Measurements from ENCODE around the gene DOCK9. TPM values are rescaled to one million over a fixed set of nuclear protein-coding genes. Genes with fewer than 3 reads are reported as not detected.

The DOCK9 gene
- total and polyA plus RNA-seq, 9 of the 15 experiments (the other 6 are each of a cell fraction or from before 2014, with no cell fraction given): 3.5 to 25.3 (median 16.7) TPM

DNA sequence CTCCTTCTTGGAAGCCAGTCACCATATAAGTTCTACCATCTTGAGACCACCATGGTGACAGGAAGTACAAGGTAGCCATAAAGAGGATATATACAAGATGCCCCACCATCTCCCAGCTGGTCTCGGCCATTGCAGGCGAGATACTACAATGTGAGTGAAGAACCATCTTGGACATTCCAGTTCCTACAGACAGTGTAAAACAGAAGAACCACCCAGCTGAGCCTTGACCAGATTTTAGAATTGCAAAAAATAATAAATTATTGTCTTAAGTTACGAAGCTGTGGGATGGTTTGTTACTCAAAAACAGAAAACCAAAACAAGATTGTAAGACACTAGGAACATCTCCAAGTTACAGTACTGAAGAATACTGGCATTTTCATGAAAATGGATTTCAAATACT lies 43.6 kb downstream of the DOCK9 start:
- no peaks in the 10 kb centered on the region for H4K20me1 ChIP-seq (replicated peaks; ENCODE audit: control insufficient read depth, insufficient read depth, low read length)
- FAIRE-seq: no peak
- H3K4me3 ChIP-seq: no peak overlapping the region
- intact Hi-C loops (cut with micrococcal nuclease) (no loop called here), in situ Hi-C loops (cut with MboI) (no loop called here)
- ChIA-PET POLR2A (interaction anchor here (1.1 kb wide), 1 partner anchor 9 kb away, joined by 3 read pairs; no protein-coding TSS in a partner anchor), CTCF (ENCODE audit: low intra/inter-chr PET ratio) (no interaction called here)
- no peaks in the 10 kb centered on the region for H3K36me3 ChIP-seq (ENCODE audit: control insufficient read depth, insufficient read depth, low read length)
- 95% methylated on average over 3 of the region's 3 CpGs for WGBS (ENCODE audit: insufficient coverage, low coverage, missing lambda C conversion rate)
- no peaks in the 10 kb centered on the region for H3K9me3 ChIP-seq (replicated peaks; ENCODE audit: control insufficient read depth, insufficient read depth, low read depth, low read length)
- no TSS peak for BruUV-seq (replicated peaks)
- TF ChIP-seq FOXP1 (CRISPR knock-in tag; IDR thresholded peaks at IDR 0.05) (no peak), KAT8 (IDR thresholded peaks at IDR 0.05; ENCODE audit: low read depth) (no peak), ZNF175 (CRISPR knock-in tag; IDR thresholded peaks at IDR 0.05; ENCODE audit: low read depth) (no peak), SMAD2 (IDR thresholded peaks at IDR 0.05; ENCODE audit: low read depth, low read length) (no peak), GATAD2B (IDR thresholded peaks at IDR 0.05; ENCODE audit: borderline replicate concordance) (no peak), KDM4B (IDR thresholded peaks at IDR 0.05; ENCODE audit: borderline replicate concordance in 2 of 2, low read depth in 1 of 2) (no peak)
- TF ChIP-seq, protein P1, sequence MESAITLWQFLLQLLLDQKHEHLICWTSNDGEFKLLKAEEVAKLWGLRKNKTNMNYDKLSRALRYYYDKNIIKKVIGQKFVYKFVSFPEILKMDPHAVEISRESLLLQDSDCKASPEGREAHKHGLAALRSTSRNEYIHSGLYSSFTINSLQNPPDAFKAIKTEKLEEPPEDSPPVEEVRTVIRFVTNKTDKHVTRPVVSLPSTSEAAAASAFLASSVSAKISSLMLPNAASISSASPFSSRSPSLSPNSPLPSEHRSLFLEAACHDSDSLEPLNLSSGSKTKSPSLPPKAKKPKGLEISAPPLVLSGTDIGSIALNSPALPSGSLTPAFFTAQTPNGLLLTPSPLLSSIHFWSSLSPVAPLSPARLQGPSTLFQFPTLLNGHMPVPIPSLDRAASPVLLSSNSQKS (CRISPR knock-in tag; IDR thresholded peaks at IDR 0.05): no peak
- no peaks in the 10 kb centered on the region for H3K9me1 ChIP-seq (ENCODE audit: control insufficient read depth, insufficient read depth, low read length)
- DNase-seq (ENCODE audit: extremely low read depth in 1 of 4, low spot score in 3 of 4): no peak
- no peak overlapping the region for H2AFZ ChIP-seq (ENCODE audit: low read depth, low read length)
- ATAC-seq: no peak
- H3K79me2 ChIP-seq (ENCODE audit: control insufficient read depth, insufficient read depth, low read length): no peaks in the 10 kb centered on the region
- no peak overlapping the region for H3K9ac ChIP-seq (ENCODE audit: insufficient read depth in 1 of 2, low read depth in 2 of 2, low read length in 2 of 2)
- no peaks in the 10 kb centered on the region for H3K27me3 ChIP-seq (ENCODE audit: control insufficient read depth in 2 of 2, insufficient read depth in 2 of 2, low read length in 2 of 2)
- H3K4me1 ChIP-seq (replicated peaks in 1 of 2; ENCODE audit: control insufficient read depth in 2 of 2, insufficient read depth in 2 of 2, low read length in 2 of 2): no peaks in the 10 kb centered on the region; a peak in 1 of 5 replicates
- no peak overlapping the region for H3K4me2 ChIP-seq (ENCODE audit: insufficient read depth, low read length)
- no peak overlapping the region for H3K27ac ChIP-seq (ENCODE audit: extremely low read depth, low read depth, low read length)

Measured in K562 (cell line).